Omental fat pad (tissue), 4 donors: ENCODE data around the gene CHMP2B. TPM values are rescaled to one million over a fixed set of nuclear protein-coding genes. Genes with fewer than 3 reads are reported as not detected.

Source experiments
- ATAC-seq: fragments of 150-250 bp; one replicate; pipeline ENCODE4 v1.9.1; 2016; ENCODE audit warnings: mild to moderate bottlenecking, moderate library complexity; ENCODE audit not compliant: low FRiP score
- DNase-seq: peaks from one replicate; pipeline ENCODE4 v3.0.0-alpha.2; 2019; ENCODE audit warnings: low spot score
- CTCF ChIP-seq, 3 donors: fragments of 450-650 bp; IDR thresholded peaks; one replicate each; pipeline ENCODE4 v1.5.1; 2016 to 2017; ENCODE audit warnings: antibody characterized with exemption in 3 of 3, mild to moderate bottlenecking in 3 of 3, moderate library complexity in 2 of 3
- total RNA-seq, 4 donors: library from RNA; depleted of rRNA; stranded (reverse); fragments of >200 nt; gene quantifications; one replicate each; pipeline ENCODE4 v1.1.0, GENCODE V29; 2016

The CHMP2B gene
- 10 to 100 TPM; 25.5 to 31.6 (median 28.5) TPM for total RNA-seq

DNA sequence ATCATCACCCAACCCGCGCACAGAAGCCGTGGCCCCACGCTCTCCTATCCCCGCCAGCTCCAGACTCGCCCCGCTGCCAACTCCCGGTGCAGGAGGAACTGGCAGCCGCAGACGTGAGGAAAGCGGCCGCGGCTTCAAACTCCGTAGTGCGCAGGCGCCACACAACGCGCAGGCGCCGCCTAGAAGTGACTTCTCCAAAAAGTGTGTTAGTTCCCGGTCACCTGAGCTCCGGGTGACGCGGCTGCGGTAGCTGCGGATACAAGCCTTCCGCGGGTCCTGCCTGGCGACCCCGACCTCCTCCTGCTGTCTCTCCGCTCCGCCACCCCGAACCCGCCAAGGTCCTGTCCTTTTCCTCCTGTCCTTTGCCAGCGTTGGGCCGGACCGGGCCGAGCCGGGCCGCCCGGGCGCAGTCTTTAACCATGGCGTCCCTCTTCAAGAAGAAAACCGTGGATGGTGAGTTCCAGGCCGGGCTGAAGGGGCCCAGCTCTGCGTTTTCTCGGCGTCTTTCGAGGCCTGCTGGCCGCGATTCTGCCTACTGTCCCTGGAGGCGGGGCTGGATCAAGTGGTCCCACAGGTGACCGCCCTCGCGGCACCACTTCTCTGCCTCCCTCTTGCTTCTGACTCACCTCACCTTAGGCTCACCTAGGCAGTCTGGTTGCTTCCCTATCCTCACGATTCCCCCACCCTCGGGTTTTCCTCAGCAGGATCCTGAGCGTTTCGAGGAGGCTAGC, at the start of gene CHMP2B:
CHMP2B (plus strand) TSS at position 206 of the 731 bp plus-strand sequence; CDS start at position 420, 214 bp downstream.
- ATAC-seq = peak; percentile 93
- DNase-seq = peak; percentile 79
- TF ChIP-seq CTCF (IDR thresholded peaks at IDR 0.05) = no peak

DNA sequence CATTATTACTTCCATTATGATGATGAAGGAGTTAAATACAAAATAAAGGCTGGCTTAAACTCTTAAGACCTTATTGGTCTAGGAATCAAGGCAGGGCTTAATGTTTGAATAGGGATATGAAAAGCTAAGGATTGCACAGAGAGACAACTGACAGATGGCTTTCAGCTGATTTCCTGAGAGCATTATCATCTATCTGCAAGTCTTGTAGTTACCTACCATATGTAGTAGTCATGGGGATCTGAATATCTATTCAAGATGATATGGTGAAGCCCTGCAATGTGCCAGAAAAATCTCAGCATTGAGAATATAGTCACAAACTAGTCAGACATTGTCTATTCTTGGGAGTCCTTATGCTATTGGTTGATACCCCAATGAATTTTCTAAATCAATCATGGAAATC, 47.5 kb upstream of the CHMP2B start:
- DNase-seq (no peak), ATAC-seq (no peak)
- no peak for TF ChIP-seq CTCF (IDR thresholded peaks at IDR 0.05)

DNA sequence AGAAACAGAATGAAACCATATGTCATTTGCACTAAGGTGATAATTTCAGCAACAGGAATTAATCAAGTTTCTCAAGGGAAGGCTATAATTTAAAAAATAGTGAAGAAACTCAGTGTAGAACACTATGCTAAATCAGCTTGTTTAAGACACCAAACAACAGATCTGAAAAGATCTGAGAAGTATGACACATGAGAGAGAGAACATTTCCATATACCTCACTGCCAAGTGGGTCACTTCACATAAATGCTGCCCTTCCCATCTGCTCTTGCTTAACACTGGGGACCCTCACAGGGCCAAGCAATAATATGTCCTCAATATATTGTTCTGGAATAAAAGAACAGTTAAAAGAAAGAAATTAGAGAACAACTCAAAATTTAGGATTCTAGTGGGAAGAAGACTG, 45.6 kb upstream of the CHMP2B start:
- no peak for DNase-seq
- no peak for ATAC-seq
- no peak for TF ChIP-seq CTCF (IDR thresholded peaks at IDR 0.05)

GRCh38 chr3:87182023-87182422, 45.1 kb upstream of the CHMP2B start:
- ATAC-seq (no peak), DNase-seq (no peak)
- TF ChIP-seq CTCF (IDR thresholded peaks at IDR 0.05) = no peak

GRCh38 chr3:87186608-87187159, 40.4 kb upstream of the CHMP2B start:
- DNase-seq = no peak
- ATAC-seq = no peak
- no peak for TF ChIP-seq CTCF (IDR thresholded peaks at IDR 0.05)

- no peak for DNase-seq
- no peak for TF ChIP-seq CTCF (IDR thresholded peaks at IDR 0.05)
- no peak for ATAC-seq
Measured at GRCh38 chr3:87191175-87191574, 35.9 kb upstream of the CHMP2B start.

DNA sequence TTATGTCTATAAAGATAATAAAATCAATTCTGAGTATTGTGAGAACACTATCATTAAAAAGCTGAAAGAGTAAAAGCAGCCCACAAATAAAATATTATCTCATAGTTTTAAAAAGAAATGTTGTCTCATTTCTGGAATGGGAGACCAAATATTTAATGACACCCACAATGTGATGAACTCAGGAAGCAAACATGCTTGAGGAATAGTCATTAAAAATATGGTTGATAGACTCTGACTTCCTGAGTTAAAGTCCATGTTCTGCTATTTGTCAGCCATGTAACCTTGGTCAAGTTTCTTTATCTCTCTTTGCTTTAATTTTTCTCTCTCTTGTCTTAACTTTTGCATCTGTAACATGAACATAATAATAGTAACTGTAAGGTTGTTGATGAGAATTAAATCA, 35.5 kb upstream of the CHMP2B start:
- DNase-seq (no peak), ATAC-seq (no peak)
- TF ChIP-seq CTCF (IDR thresholded peaks at IDR 0.05) = no peak
